K562 (cell line): Measurements from ENCODE around the gene HSF2BP. TPM values are rescaled to one million over a fixed set of nuclear protein-coding genes. Genes with fewer than 3 reads are reported as not detected.

Experiments
- AFF4 ChIP-seq: sonication (generic); formaldehyde crosslinking; IDR thresholded peaks from 2 replicates; pipeline ENCODE4 v1.8.0; 2023; ENCODE audit warnings: mild to moderate bottlenecking, missing genetic modification reagents
- CBX8 ChIP-seq: fragments of 200-600 bp; sonication (generic); IDR thresholded peaks from 2 replicates; pipeline ENCODE4 v1.6.1; 2012; ENCODE audit warnings: borderline replicate concordance, mixed run types, low read depth, mild to moderate bottlenecking, moderate library complexity, mixed read lengths, low read length, control low read depth, inconsistent platforms; ENCODE audit not compliant: poor library complexity, severe bottlenecking; ENCODE audit errors: extremely low read depth
- ETV5 ChIP-seq: sonication (generic); formaldehyde crosslinking; IDR thresholded peaks from 2 replicates; pipeline ENCODE4 v1.4.0; 2020; ENCODE audit warnings: low read depth, mild to moderate bottlenecking, missing genetic modification reagents
- FIP1L1 ChIP-seq: fragments of 200-400 bp; formaldehyde crosslinking; IDR thresholded peaks from 2 replicates; pipeline ENCODE4 v1.6.1; 2018; ENCODE audit warnings: mild to moderate bottlenecking, low read depth, low read length; ENCODE audit not compliant: poor library complexity, severe bottlenecking
- GABPA ChIP-seq: fragments of 200-800 bp; sonication (Bioruptor generic); conservative IDR thresholded peaks from 2 replicates; pipeline ENCODE4 v1.6.1; 2016; ENCODE audit warnings: low read depth, missing genetic modification characterization, missing compliant biosample characterization
- HOXB6 ChIP-seq: fragments of 250-450 bp; sonication (Bioruptor Pico); IDR thresholded peaks from 2 replicates; pipeline ENCODE4 v1.5.1; 2022; ENCODE audit warnings: mild to moderate bottlenecking, borderline replicate concordance
- MTA2 ChIP-seq: fragments of 450-650 bp; IDR thresholded peaks from 2 replicates; pipeline ENCODE4 v1.6.1; 2016; ENCODE audit warnings: low read depth
- NKRF ChIP-seq: fragments of 450-650 bp; IDR thresholded peaks from 2 replicates; pipeline ENCODE4 v1.6.1; 2016; ENCODE audit warnings: borderline replicate concordance
- RREB1 ChIP-seq: fragments of 250-450 bp; sonication (Bioruptor Pico); IDR thresholded peaks from 2 replicates; pipeline ENCODE4 v1.4.0; 2020
- SMARCB1 ChIP-seq: IDR thresholded peaks from 2 replicates; pipeline ENCODE4 v1.6.1; 2011; ENCODE audit warnings: improper control_type of control experiment, low read depth; ENCODE audit not compliant: insufficient read length
- SNAPC5 ChIP-seq: fragments of 250-450 bp; sonication (Bioruptor Pico); IDR thresholded peaks from 2 replicates; pipeline ENCODE4 v1.8.0; 2021; ENCODE audit warnings: moderate library complexity, mild to moderate bottlenecking, inconsistent platforms
- STAT5B ChIP-seq: fragments of 250-450 bp; sonication (Bioruptor Pico); IDR thresholded peaks from 2 replicates; pipeline ENCODE4 v1.8.0; 2021; ENCODE audit warnings: mild to moderate bottlenecking, inconsistent platforms
- polyA plus RNA-seq, 8 experiments: library from polyadenylated mRNA; depleted of rRNA in 4 of 8; stranded (reverse) in 5 of 8; unstranded in 3 of 8; fragments of >200 nt; fragmentation: Nextera tagmentation in 2 of 8; fragmentation: Illumina TruSeq in 1 of 8; extraction: Ambion mirVana in 2 of 8; extraction: Trizol in 1 of 8; gene quantifications; 2 replicates each; pipeline versions ENCODE4 v1.2.1 to v1.2.3, GENCODE V29; 2011 to 2014; ENCODE audit warnings: inconsistent platforms in 1 of 8, missing spikeins in 1 of 8
- total RNA-seq, 7 experiments: library from RNA; depleted of rRNA in 6 of 7; stranded (reverse); fragments of >200 nt in 6 of 7; fragmentation: Illumina TruSeq in 2 of 7; extraction: Trizol in 2 of 7; gene quantifications; 2 replicates each; pipeline versions ENCODE4 v1.2.1 to v1.2.3, GENCODE V29; 2011 to 2021; ENCODE audit warnings: low replicate concordance in 1 of 7

HSF2BP gene
- total and polyA plus RNA-seq, 9 of the 15 experiments (the other 6 are each of a cell fraction or from before 2014, with no cell fraction given): 0.04 to 0.57 (median 0.20) TPM; not detected in 2

GRCh38 chr21:43646550-43647260, 12.6 kb downstream of the HSF2BP start (continued):
- TF ChIP-seq AFF4 (CRISPR knock-in tag) (no peak), SNAPC5 (CRISPR knock-in tag) (no peak), CBX8 (no peak), MTA2 (no peak), NKRF (no peak), RREB1 (CRISPR knock-in tag) (no peak), HOXB6 (no peak), GABPA (tag) (no peak; the same call in 1 of the 2 replicates), ETV5 (CRISPR knock-in tag) (no peak), STAT5B (no peak), SMARCB1 (peak; percentile 76), FIP1L1 (no peak)
